ENCODE measurements around the gene HTR3E. TPM values are rescaled to one million over a fixed set of nuclear protein-coding genes. Genes with fewer than 3 reads are reported as not detected.

The HTR3E gene
- total RNA-seq, 4 donors from 2014 or later, result 1.1 TPM; not detected in 3

GRCh38 chr3:184077881-184078280, 19.0 kb upstream of the HTR3E start:
- 73% methylated on average over 5 of the region's 5 CpGs for WGBS
- TF ChIP-seq CTCF (IDR thresholded peaks at IDR 0.05) (no peak), EP300 (IDR thresholded peaks at IDR 0.05) (no peak), POLR2A (IDR thresholded peaks at IDR 0.05) (no peak)
- Histone ChIP-seq H3K36me3 (no peaks in the 10 kb centered on the region), H3K9me3 (no peaks in the 10 kb centered on the region), H3K4me3 (no peak overlapping the region), H3K27ac (no peak overlapping the region), H3K4me1 (no peaks in the 10 kb centered on the region), H3K27me3 (no peaks in the 10 kb centered on the region)
- no peak for DNase-seq (ENCODE audit: low spot score in 2 of 2)

GRCh38 chr3:184078851-184079250, 18.0 kb upstream of the HTR3E start:
- no peak overlapping the region for H3K27ac ChIP-seq
- no peak for DNase-seq (ENCODE audit: low spot score in 2 of 2)
- H3K9me3 ChIP-seq, result no peaks in the 10 kb centered on the region
- H3K4me1 ChIP-seq, result no peaks in the 10 kb centered on the region
- WGBS, result 80% methylated on average over 3 of the region's 3 CpGs
- no peaks in the 10 kb centered on the region for H3K36me3 ChIP-seq
- no peak overlapping the region for H3K4me3 ChIP-seq
- TF ChIP-seq CTCF (IDR thresholded peaks at IDR 0.05) (no peak), EP300 (IDR thresholded peaks at IDR 0.05) (no peak), POLR2A (IDR thresholded peaks at IDR 0.05) (no peak), POLR2AphosphoS5 (IDR thresholded peaks at IDR 0.05) (no peak)
- no peaks in the 10 kb centered on the region for H3K27me3 ChIP-seq

- no peak for DNase-seq (ENCODE audit: low spot score in 2 of 2)
- WGBS, result 96% methylated on average over 5 of the region's 16 CpGs
Measured at GRCh38 chr3:184081116-184081830, 15.6 kb upstream of the HTR3E start.

GRCh38 chr3:184082034-184082433, 14.8 kb upstream of the HTR3E start:
- H3K4me1 ChIP-seq, result no peaks in the 10 kb centered on the region
- H3K4me3 ChIP-seq, result no peak overlapping the region
- H3K27me3 ChIP-seq, result no peaks in the 10 kb centered on the region
- no peaks in the 10 kb centered on the region for H3K36me3 ChIP-seq
- 89% methylated on average over 9 of the region's 10 CpGs for WGBS
- H3K27ac ChIP-seq, result no peak overlapping the region
- no peak for DNase-seq (ENCODE audit: low spot score in 2 of 2)
- H3K9me3 ChIP-seq, result no peaks in the 10 kb centered on the region
- TF ChIP-seq POLR2AphosphoS5 (IDR thresholded peaks at IDR 0.05), result no peak
- TF ChIP-seq CTCF (IDR thresholded peaks at IDR 0.05), result no peak
- no peak for TF ChIP-seq EP300 (IDR thresholded peaks at IDR 0.05)
- TF ChIP-seq POLR2A (IDR thresholded peaks at IDR 0.05), result no peak

More at GRCh38 chr3:184081116-184081830, 15.6 kb upstream of the HTR3E start:
- Histone ChIP-seq H3K4me3 (no peak overlapping the region), H3K36me3 (no peaks in the 10 kb centered on the region), H3K27ac (no peak overlapping the region), H3K9me3 (no peaks in the 10 kb centered on the region), H3K4me1 (no peaks in the 10 kb centered on the region), H3K27me3 (no peaks in the 10 kb centered on the region)
- TF ChIP-seq POLR2AphosphoS5 (IDR thresholded peaks at IDR 0.05), result no peak
- no peak for TF ChIP-seq POLR2A (IDR thresholded peaks at IDR 0.05)
- no peak for TF ChIP-seq CTCF (IDR thresholded peaks at IDR 0.05)
- no peak for TF ChIP-seq EP300 (IDR thresholded peaks at IDR 0.05)

- DNase-seq (ENCODE audit: low spot score in 2 of 2), result no peak
- TF ChIP-seq POLR2AphosphoS5 (IDR thresholded peaks at IDR 0.05) (no peak), POLR2A (IDR thresholded peaks at IDR 0.05) (no peak), CTCF (IDR thresholded peaks at IDR 0.05) (no peak), EP300 (IDR thresholded peaks at IDR 0.05) (no peak)
- H3K4me1 ChIP-seq, result no peaks in the 10 kb centered on the region
- no peaks in the 10 kb centered on the region for H3K27me3 ChIP-seq
- H3K27ac ChIP-seq, result no peak overlapping the region
- no peaks in the 10 kb centered on the region for H3K9me3 ChIP-seq
- 70% methylated on average over 2 of the region's 2 CpGs for WGBS
- no peaks in the 10 kb centered on the region for H3K36me3 ChIP-seq
- no peak overlapping the region for H3K4me3 ChIP-seq
Measured at GRCh38 chr3:184082465-184082864, 14.4 kb upstream of the HTR3E start.
